ENCODE measurements around the gene NEXN.

GRCh38 chr1:77984629-77985028 lies 96.2 kb downstream of the NEXN start:
- TF ChIP-seq EZH2phosphoT487 (IDR thresholded peaks at IDR 0.05; ENCODE audit: borderline replicate concordance, low read depth, low read length), result no peak
- TF ChIP-seq CTCF (conservative IDR thresholded peaks at IDR 0.05; ENCODE audit: low read length), result no peak

Measured in OCI-LY7 (cell line).